Aorta (tissue), 5 donors: Measurements from ENCODE around the gene AMZ1. TPM values are rescaled to one million over a fixed set of nuclear protein-coding genes. Genes with fewer than 3 reads are reported as not detected.

Experiments
- ATAC-seq: fragments of 200-7000 bp; cut with Tn5 transposase; one replicate; pipeline ENCODE4 v1.9.1; 2022; ENCODE audit warnings: moderate library complexity; ENCODE audit not compliant: low FRiP score
- DNase-seq, 2 donors: peaks; one replicate each; pipeline ENCODE4 v3.0.0-alpha.2; 2020
- H3K27ac ChIP-seq, 2 donors: one replicate each; pipeline ENCODE4 v1.5.1; 2013; ENCODE audit warnings: low read length in 2 of 2, mild to moderate bottlenecking in 2 of 2, moderate library complexity in 2 of 2, control low read depth in 1 of 2, inconsistent platforms in 1 of 2, low read depth in 1 of 2
- H3K27me3 ChIP-seq, 2 donors: one replicate each; pipeline ENCODE4 v1.6.1; 2013; ENCODE audit warnings: control low read depth in 1 of 2, low read length in 1 of 2, mild to moderate bottlenecking in 1 of 2, moderate library complexity in 1 of 2; ENCODE audit not compliant: insufficient read depth in 2 of 2, control insufficient read depth in 1 of 2
- H3K36me3 ChIP-seq, 2 donors: one replicate each; pipeline ENCODE4 v1.6.1; 2013; ENCODE audit warnings: control low read depth in 1 of 2, low read length in 1 of 2, mild to moderate bottlenecking in 1 of 2; ENCODE audit not compliant: insufficient read depth in 2 of 2, control insufficient read depth in 1 of 2
- H3K4me1 ChIP-seq, 2 donors: one replicate each; pipeline ENCODE4 v1.6.1; 2013; ENCODE audit warnings: low read length in 2 of 2, control low read depth in 1 of 2, mild to moderate bottlenecking in 1 of 2, moderate library complexity in 1 of 2; ENCODE audit not compliant: insufficient read depth in 2 of 2, control insufficient read depth in 1 of 2
- H3K4me3 ChIP-seq, 2 donors: one replicate each; pipeline ENCODE4 v1.5.1; 2013; ENCODE audit warnings: low read length in 2 of 2, control low read depth in 1 of 2, mild to moderate bottlenecking in 1 of 2
- H3K9me3 ChIP-seq: one replicate; pipeline ENCODE4 v1.6.1; 2013; ENCODE audit warnings: mild to moderate bottlenecking, low read length; ENCODE audit not compliant: control insufficient read depth
- WGBS, 2 donors: extraction: QIAGEN DNeasy Blood & Tissue Kit; methylation state at CpG; one replicate each; pipeline ENCODE4 v1.1.7; 2013; 5-methylcytosine and 5-hydroxymethylcytosine counted together
- intact Hi-C, 2 donors: fragments of 100-400 bp; cut with DNase I; formaldehyde crosslinking; loops; one replicate each; pipeline versions ENCODE4 v1.14.2 to v1.15.0; 2022
- polyA plus RNA-seq, 2 donors: library from polyadenylated mRNA; stranded (reverse); fragments of 200-250 nt; gene quantifications; one replicate each; pipeline ENCODE4 v1.2.3, GENCODE V29; 2013
- total RNA-seq, 2 donors: library from RNA; stranded (reverse); fragmentation: NEBNext Ultra II Directional; extraction: Animal tissue kit (Norgen Biotek cat#: 25700); gene quantifications; one replicate each; pipeline ENCODE4 v1.2.1, GENCODE V29; 2021
- donor health status: healthy with polysubstance abuse.
- donor health status: Bipolar disorder and iron deficiency.
- donor health status: DM: no; HTN: no; CAD: no.
- donor health status: DM: no; HTN: no; CAD: no.
- donor health status: DM: yes; HTN: yes; CAD: no.

The AMZ1 gene
- total and polyA plus RNA-seq, 4 donors, result 0.13 to 2.0 (median 1.1) TPM; not detected in 1

DNA sequence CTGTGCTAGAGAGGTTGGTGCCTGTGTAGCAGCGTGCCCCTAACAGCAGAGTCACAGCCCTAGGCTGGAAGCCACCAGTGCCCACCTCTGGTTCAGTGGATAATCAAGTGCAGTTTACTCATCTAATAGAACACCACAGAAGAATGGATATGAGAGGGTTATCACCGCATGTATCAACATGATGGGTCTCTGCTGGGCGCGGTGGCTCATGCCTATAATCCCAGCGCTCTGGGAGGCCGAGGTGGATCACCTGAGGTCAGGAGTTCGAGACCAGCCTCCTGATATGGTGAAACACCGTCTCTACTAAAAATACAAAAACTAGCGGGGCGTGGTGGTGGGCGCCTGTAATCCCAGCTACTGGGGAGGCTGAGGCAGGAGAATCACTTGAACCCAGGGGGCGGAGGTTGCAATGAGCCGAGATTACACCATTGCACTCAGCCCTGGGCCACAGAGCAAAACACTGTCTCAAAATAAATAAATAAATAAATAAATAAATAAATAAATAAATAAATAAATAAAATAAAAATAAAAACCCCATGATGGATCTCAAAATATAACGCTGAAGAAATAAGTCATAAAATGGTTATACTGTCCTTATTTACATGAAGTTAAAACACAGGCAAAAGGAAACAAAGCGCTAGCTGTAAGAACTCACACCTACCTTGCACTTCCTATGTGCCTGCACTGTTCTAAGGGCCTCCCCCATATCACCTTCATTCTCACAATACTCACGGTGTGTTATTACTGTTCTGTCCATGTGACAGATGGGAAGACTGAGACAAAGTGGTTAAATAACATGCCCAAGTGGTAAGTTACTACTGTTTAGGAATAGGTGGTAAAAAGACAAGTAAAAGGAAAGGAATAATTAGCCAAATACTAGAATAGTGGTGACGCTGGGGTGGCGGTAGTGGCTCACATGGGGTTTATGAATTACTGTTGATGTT, 70.9 kb downstream of the AMZ1 start:
- peak in 1 of 2 donors; percentile 44 for DNase-seq
- intact Hi-C loops, result no loop called here
- H3K4me3 ChIP-seq, result no peak overlapping the region
- H3K27me3 ChIP-seq, result no peaks in the 10 kb centered on the region
- H3K36me3 ChIP-seq, result no peaks in the 10 kb centered on the region
- H3K9me3 ChIP-seq, result no peaks in the 10 kb centered on the region
- no peaks in the 10 kb centered on the region for H3K4me1 ChIP-seq
- no peak for ATAC-seq
- WGBS, 2 donors, result 94 to 96% methylated on average over 18 of the region's 18 CpGs
- peak overlapping the region in 1 of 2 donors; percentile 41 for H3K27ac ChIP-seq

DNA sequence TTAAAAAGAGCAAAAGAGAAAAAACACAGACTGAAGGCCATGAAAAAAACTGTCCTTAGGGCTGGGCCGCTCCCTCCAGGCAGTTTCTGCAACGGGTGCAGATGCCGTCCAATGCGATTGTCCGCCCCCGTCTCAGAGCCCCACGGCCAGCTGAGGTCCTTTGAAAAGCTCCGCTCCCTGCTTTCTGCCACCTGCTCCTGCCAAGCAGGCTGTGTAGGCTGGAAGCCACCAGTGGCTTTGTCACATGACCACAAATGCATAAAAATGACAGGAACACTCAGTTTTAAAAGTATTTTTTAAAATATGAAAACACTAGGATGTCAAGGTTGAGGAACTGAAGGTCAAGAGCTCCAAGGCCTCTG, 71.7 kb downstream of the AMZ1 start:
- ATAC-seq (no peak), DNase-seq (peak in 1 of 2 donors; percentile 65)
- intact Hi-C loops, result loop anchor here (2.0 to 5.0 kb wide), 2 partner anchors 38 to 85 kb away; partner anchors contain the start of gene GNA12 (in 1 of the 2)
- whole genome bisulfite sequencing, 2 donors, result 4 to 16% methylated on average over 8 of the region's 8 CpGs
- H3K27ac ChIP-seq, result no peak overlapping the region
- no peaks in the 10 kb centered on the region for H3K9me3 ChIP-seq
- no peaks in the 10 kb centered on the region for H3K36me3 ChIP-seq
- no peak overlapping the region for H3K4me3 ChIP-seq
- no peaks in the 10 kb centered on the region for H3K27me3 ChIP-seq
- no peaks in the 10 kb centered on the region for H3K4me1 ChIP-seq

DNA sequence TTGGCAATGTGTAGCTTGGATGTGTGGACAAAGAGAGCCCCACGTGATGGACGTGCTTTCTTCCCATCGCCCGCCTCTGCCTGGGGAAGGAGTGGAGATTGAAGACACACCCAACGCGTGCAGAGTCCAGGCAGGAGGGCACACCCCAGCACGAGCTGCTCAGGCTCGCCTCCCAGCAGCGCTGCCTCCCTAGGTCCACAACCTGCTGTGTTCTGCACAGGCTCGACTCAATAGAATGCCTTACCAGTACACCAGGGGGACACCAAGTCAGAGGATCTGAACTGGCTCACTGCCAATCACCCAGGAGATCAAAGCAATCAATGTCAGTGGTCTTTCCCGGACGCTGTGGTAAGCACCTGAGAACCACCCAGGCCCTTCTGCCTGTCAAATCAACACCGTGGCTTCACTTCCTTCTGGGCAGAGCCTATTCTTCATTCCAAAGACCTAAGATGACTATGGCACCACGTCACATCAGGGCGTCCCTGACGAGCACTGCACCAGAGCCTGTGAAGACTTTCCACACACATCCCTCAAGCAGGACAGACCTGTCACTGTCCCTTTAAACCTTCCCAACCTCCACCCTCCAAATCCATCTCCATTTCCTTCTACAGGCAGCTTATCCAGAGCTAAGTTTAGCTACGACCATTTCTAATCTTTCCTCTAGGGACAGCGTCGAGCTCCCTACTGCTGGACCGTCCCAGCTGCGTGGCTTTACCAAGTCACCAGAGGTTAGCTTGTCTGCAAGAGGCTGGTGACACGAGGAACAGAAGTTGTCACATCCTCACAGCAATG, 72.3 kb downstream of the AMZ1 start:
- Histone ChIP-seq H3K9me3 (no peaks in the 10 kb centered on the region), H3K4me3 (no peak overlapping the region), H3K27ac (peak overlapping the region in 1 of 2 donors; percentile 43), H3K27me3 (no peaks in the 10 kb centered on the region), H3K4me1 (no peaks in the 10 kb centered on the region), H3K36me3 (no peaks in the 10 kb centered on the region)
- peak; percentile 74 to 77 for DNase-seq
- ATAC-seq, result peak; percentile 66
- intact Hi-C loops, result loop anchor here (2.0 to 5.0 kb wide), 2 partner anchors 37 to 85 kb away; partner anchors contain the start of gene GNA12 (in 1 of the 2)
- WGBS, 2 donors, result 22 to 23% methylated on average over 22 of the region's 22 CpGs

GRCh38 chr7:2761131-2761624, 73.2 kb downstream of the AMZ1 start:
- intact Hi-C loops, result loop anchor here (2.0 to 5.0 kb wide), 2 partner anchors 36 to 84 kb away; partner anchors contain the start of gene GNA12 (in 1 of the 2)
- ATAC-seq (no peak), DNase-seq (peak in 1 of 2 donors; percentile 76)
- Histone ChIP-seq H3K27me3 (no peaks in the 10 kb centered on the region), H3K27ac (peak overlapping the region in 1 of 2 donors; percentile 15), H3K36me3 (no peaks in the 10 kb centered on the region), H3K4me3 (no peak overlapping the region), H3K9me3 (no peaks in the 10 kb centered on the region), H3K4me1 (no peaks in the 10 kb centered on the region)
- 67 to 68% methylated on average over 19 of the region's 19 CpGs for WGBS, 2 donors

GRCh38 chr7:2761801-2762497, 73.9 kb downstream of the AMZ1 start:
- Histone ChIP-seq H3K27me3 (no peaks in the 10 kb centered on the region), H3K36me3 (no peaks in the 10 kb centered on the region), H3K4me3 (no peak overlapping the region), H3K4me1 (no peaks in the 10 kb centered on the region), H3K9me3 (no peaks in the 10 kb centered on the region), H3K27ac (no peak overlapping the region)
- 94 to 97% methylated on average over 29 of the region's 29 CpGs for WGBS, 2 donors
- no peak for ATAC-seq
- DNase-seq, result no peak
- intact Hi-C loops, result loop anchor here (2.0 to 5.0 kb wide), 2 partner anchors 35 to 83 kb away; partner anchors contain the start of gene GNA12 (in 1 of the 2)

- ATAC-seq (no peak), DNase-seq (no peak)
- Histone ChIP-seq H3K4me3 (no peak overlapping the region), H3K27me3 (no peaks in the 10 kb centered on the region), H3K36me3 (no peaks in the 10 kb centered on the region), H3K9me3 (no peaks in the 10 kb centered on the region), H3K4me1 (no peaks in the 10 kb centered on the region), H3K27ac (no peak overlapping the region)
- 73 to 87% methylated on average over 6 of the region's 6 CpGs for WGBS, 2 donors
- intact Hi-C loops, result loop anchor here in 1 of 2 donors (5.0 kb wide), 1 partner anchor 34 kb away; no protein-coding TSS in a partner anchor
These were observed 75.6 kb downstream of the AMZ1 start for GRCh38 chr7:2763597-2763996.

GRCh38 chr7:2764621-2765020, 76.6 kb downstream of the AMZ1 start:
- intact Hi-C loops, result loop anchor here in 1 of 2 donors (5.0 kb wide), 1 partner anchor 33 kb away; no protein-coding TSS in a partner anchor
- no peak for ATAC-seq
- Histone ChIP-seq H3K4me1 (no peaks in the 10 kb centered on the region), H3K9me3 (no peaks in the 10 kb centered on the region), H3K27me3 (no peaks in the 10 kb centered on the region), H3K36me3 (no peaks in the 10 kb centered on the region), H3K4me3 (no peak overlapping the region), H3K27ac (no peak overlapping the region)
- peak in 1 of 2 donors; percentile 50 for DNase-seq
- 96% methylated on average over 11 of the region's 11 CpGs for WGBS, 2 donors
